HuH-7 (cell line): ENCODE measurements around the gene LRP6.
A peak's percentile ranks its signal among the peaks of the same experiment; 100 is the strongest.

Experiments used
- DNase-seq: peaks from one replicate; pipeline ENCODE4 v3.0.0; 2011; ENCODE audit warnings: low spot score

Gene LRP6

DNA sequence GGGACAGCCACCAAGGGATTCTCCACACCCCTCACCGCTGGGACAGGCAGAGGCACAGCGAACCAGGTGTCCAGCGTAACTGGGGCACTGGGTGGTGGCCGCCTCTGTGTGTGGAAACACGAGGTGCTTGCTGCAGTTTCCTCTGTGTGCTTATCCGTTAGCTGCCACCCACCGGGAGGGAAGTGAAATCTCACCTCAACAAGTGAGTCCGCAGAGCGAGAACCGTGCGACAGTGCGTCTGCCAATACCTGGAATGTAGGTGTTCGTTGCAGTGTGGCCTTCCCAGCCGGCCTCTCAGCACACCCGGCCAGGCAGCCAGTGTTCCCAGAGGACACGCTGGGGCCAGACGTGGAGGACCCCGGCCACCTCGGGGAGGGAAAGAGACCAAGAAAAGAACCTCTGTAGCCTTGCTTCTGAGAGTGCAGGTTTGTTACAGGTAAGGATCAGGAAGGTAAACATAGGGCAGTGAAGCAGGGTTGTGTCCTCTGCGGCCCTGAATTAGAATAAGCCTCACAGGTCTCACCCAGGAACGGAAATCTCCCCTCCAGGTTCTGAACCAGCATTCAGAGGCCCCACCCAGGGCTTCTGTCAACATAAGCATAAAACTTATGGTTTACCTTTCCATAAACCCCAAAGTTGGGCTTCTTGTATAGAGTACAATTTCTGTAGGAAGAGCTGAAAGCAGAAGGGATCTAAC is 194.6 kb downstream of the LRP6 start:
- no peak for DNase-seq

DNA sequence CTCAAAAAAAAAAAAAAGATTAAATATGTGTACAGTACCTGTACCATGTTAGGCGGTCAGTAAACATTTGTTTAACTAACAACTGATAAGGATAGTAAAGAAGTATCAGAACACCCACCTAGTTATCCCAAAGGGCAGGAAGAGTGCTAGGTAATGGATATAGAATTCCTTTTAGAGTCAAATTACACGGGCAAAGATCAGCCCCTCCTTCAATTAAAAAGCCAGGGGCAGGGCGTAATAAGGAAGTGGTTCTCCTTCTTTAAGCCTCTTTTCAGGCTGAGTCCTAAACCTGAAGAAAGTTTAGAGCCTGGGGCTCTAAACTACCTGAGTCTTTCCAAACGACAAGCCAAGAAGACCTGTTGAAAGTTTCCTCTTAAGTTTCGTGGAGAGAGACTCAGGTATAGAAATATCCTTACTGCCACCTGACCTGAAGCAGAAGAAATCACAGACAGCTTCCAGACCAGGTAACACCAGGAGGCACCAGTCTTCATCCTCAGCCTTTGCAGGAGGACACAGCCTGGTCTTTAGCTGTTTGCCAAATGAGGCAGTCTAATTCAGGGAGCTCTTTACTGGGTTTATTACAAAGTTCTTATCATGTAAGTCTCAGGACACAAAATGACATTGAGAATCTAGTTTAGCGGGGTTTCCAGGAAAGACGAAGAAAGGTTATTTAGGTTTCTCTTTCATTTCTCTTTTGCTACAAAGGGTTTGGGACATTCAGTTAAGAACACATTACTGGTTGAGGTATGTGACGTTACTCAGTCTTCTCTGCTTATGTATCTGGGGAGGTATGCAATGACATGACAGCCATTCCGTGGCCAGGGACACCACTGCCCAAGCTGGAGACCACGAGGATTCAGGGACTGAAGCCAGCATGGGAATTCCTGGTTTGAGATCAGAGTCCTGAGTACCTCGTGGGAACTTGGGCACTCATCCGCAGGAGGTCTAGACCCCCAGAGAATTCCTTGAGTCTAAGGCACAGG is 195.9 kb downstream of the LRP6 start, which contains the start of gene BCL2L14:
BCL2L14 (plus strand) TSS at position 266 of the 983 bp plus-strand sequence. CDS start 8,367 bp downstream, outside the sequence.
- peak; percentile 35 for DNase-seq

DNA sequence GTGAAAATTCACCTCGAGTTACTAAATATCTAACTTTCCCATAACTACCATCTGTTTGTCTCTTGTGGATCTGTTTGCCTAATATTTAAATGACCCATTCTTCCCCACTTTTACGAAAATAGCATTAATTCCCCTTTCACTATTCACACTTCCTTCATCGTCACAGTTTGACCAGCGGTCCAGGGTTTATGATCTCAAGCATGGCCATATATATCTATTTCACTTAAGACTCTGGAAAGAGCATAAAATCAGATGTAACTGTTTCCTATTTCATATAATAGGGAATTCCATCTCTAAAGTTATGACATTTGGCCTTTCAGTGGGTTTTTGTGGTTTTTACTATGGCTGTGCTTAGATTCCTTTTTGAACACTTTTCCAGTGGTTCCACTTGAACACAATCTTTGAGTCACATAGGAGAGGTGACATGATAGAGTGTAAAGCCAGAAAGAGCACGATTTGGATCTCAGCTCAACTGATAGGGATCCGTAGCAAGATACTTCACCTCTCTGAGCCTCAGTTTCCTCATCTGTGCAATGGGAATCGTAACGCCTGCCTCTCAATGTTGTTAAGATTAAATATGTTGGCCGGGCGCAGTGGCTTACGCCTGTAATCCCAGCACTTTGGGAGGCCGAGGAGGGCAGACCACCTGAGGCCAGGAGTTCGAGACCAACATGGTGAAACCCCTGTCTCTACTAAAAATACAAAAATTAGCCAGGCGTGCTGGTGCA is 196.9 kb downstream of the LRP6 start:
- DNase-seq: no peak

DNA sequence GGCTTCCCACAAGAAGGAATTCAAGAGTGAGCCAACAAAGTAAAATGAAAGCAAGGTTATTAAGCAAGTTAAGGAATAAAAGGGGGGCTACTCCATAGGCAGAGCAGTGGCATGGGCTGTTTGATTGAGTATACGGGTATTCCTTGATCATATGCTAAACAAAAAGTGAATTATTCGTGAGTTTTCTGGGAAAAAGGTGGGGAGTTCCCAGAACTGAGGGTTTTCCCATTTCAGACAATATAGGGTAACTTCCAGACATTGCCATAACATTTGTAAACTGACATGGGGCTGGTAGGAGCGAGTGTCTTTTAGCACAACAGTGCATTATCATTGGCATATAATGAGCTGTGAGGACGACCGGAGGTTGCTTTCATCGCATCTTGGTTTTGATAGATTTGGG is 198.1 kb downstream of the LRP6 start:
- DNase-seq: no peak
